ENCODE measurements around the gene BRCA1. TPM values are rescaled to one million over a fixed set of nuclear protein-coding genes. Genes with fewer than 3 reads are reported as not detected.

The BRCA1 gene
- total RNA-seq, 4 donors from 2014 or later, result 14.4 to 31.9 (median 25.4) TPM

DNA sequence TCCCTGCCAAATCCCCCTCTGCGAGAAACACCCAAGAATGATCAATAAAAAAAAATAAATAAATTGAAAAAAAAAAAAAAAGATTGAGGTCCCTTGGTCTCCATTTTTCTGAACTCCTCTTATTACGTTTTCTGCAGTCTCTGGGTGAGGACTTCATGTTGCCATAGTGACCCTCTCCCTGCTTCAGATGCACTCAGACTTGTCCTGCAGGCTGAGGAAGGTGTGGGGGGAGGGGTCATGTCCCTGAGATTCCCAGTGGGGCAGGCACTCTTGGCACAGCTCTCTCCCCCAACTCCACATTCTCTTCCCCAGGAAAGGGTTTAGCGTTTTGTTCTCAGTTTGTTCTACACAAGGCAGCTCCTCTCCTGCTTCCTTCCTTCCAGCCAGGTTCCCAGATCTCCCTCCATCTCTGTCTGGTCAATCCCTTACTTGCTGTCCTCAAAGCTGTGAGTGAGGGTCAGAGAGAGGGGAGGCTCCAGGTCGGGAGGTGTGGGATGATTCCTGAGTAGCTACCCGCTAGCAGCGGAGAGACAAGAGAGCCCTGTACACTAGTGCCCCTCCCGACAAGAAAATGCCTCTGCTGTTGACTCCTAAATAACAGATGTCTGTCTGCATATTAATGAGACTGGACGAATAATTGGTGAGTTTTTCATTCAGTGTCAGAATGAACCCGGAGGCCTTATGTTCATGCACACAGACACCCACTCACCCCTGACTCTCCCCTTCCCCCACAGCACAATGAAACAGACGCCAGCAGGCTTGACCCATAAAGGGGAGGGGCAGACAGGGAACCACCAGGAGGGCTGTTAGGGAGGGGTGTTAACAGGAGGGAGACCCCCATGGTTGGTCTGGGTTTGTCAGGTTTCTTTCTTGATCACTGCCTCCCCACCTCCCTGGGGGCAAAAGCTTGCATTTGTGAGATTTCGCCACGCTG is 90.9 kb downstream of the BRCA1 start:
- Histone ChIP-seq H3K36me3 (no peaks in the 10 kb centered on the region), H3K4me3 (replicated peaks in 1 of 3) (no peak overlapping the region), H3K27ac (no peak overlapping the region), H3K4me1 (no peaks in the 10 kb centered on the region), H3K9me3 (no peaks in the 10 kb centered on the region), H3K27me3 (no peaks in the 10 kb centered on the region)
- TF ChIP-seq, protein P1, sequence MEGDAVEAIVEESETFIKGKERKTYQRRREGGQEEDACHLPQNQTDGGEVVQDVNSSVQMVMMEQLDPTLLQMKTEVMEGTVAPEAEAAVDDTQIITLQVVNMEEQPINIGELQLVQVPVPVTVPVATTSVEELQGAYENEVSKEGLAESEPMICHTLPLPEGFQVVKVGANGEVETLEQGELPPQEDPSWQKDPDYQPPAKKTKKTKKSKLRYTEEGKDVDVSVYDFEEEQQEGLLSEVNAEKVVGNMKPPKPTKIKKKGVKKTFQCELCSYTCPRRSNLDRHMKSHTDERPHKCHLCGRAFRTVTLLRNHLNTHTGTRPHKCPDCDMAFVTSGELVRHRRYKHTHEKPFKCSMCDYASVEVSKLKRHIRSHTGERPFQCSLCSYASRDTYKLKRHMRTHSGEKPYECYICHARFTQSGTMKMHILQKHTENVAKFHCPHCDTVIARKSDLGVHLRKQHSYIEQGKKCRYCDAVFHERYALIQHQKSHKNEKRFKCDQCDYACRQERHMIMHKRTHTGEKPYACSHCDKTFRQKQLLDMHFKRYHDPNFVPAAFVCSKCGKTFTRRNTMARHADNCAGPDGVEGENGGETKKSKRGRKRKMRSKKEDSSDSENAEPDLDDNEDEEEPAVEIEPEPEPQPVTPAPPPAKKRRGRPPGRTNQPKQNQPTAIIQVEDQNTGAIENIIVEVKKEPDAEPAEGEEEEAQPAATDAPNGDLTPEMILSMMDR (IDR thresholded peaks at IDR 0.05), result no peak
- TF ChIP-seq POLR2A (IDR thresholded peaks at IDR 0.05), result no peak
- WGBS, 2 donors, result 38 to 45% methylated on average over 12 of the region's 12 CpGs
- DNase-seq, result peak; percentile 77 to 79
- intact Hi-C loops (cut with DNase I), result no loop called here

DNA sequence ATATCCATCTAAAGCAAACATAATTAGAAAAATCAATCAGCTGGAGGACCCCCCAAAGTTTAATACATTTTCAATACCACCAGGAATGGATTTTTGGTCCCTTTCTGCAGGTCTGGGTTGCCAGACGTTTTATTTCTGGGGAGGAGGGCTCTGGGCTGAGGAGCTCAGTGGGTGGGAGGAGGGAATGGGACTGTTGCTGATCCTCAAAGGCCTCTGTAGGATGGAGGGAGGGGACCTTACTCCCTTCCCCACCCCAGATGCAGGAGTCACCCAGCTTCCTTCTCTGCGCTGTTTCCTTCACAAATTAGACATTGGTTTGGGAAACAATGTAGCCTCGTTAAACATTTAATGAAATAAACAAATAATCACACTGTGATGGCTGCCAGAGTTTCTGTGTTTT is 93.5 kb downstream of the BRCA1 start:
- no peaks in the 10 kb centered on the region for H3K4me1 ChIP-seq
- H3K27me3 ChIP-seq, result no peaks in the 10 kb centered on the region
- no peaks in the 10 kb centered on the region for H3K9me3 ChIP-seq
- no peaks in the 10 kb centered on the region for H3K36me3 ChIP-seq
- H3K4me3 ChIP-seq (replicated peaks in 1 of 3), result no peak overlapping the region
- DNase-seq, result no peak
- 92% methylated on average over 3 of the region's 3 CpGs for WGBS, 2 donors
- no peak overlapping the region for H3K27ac ChIP-seq
- TF ChIP-seq POLR2A (IDR thresholded peaks at IDR 0.05), result no peak
- TF ChIP-seq, protein P1 (IDR thresholded peaks at IDR 0.05), result no peak
- intact Hi-C loops (cut with DNase I), result no loop called here

DNA sequence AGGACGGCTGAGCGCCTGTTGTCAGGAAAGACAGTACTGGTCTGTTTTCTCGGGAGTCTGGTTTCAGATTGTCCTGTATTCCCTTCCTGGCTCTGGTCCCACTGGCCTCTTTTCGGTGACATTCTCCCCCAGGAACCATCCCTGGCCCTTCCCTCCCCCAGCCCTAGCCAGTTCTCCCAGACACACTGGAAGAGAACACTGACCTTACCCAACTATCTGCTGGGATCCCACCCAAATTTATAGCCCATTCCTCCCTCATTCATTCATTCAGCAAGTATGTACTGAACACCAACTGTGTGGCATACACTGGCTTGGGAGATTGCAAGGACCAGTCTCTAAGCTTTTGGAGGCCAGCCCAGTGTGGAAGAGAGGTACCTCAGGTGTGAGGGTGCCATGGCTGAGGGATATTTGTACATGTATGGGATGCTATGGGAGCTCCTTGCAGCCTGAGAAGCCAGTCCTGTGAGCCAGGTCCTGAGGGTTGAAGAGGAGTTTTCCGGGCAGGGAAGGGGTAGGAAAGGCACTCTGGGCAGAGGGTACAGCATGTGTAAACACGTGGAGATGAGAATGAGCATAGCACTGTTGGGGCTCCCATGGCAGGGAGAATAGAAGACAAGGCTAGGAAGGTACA is 94.9 kb downstream of the BRCA1 start:
- intact Hi-C loops (cut with DNase I), result no loop called here
- Histone ChIP-seq H3K27me3 (no peaks in the 10 kb centered on the region), H3K36me3 (no peaks in the 10 kb centered on the region), H3K9me3 (no peaks in the 10 kb centered on the region), H3K4me3 (replicated peaks in 1 of 3) (no peak overlapping the region), H3K27ac (no peak overlapping the region), H3K4me1 (peaks cover 2 to 7% of the 10 kb centered on the region in 2 donors)
- WGBS, 2 donors, result 73 to 81% methylated on average over 6 of the region's 6 CpGs
- TF ChIP-seq, protein P1 (IDR thresholded peaks at IDR 0.05), result no peak
- no peak for TF ChIP-seq POLR2A (IDR thresholded peaks at IDR 0.05)
- DNase-seq, result no peak

DNA sequence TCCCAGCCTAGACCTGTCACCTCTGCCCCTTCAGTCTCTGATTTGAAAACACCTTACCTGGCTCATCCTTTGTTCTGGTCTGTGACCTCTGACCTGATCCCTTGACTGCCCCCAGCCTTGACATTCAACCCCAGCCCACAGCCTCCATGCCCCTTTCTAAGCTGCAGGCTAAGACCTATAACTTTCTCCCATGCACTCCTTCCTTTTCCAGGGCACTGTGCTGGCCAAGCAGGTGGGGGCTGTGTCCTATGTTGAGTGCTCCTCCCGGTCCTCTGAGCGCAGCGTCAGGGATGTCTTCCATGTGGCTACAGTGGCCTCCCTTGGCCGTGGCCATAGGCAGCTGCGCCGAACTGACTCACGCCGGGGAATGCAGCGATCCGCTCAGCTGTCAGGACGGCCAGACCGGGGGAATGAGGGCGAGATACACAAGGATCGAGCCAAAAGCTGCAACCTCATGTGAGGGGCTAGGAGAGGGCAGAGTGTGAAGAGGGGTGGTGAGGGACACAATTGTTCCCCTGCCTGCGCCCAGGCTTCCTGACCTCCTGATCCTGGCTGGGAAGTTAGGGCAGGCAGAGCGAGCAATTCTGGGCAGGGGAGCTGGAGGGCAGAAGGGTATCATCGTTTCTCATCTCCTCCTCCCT is 96.8 kb downstream of the BRCA1 start:
- no peak overlapping the region for H3K4me3 ChIP-seq (replicated peaks in 1 of 3)
- H3K9me3 ChIP-seq, result no peaks in the 10 kb centered on the region
- H3K36me3 ChIP-seq, result no peaks in the 10 kb centered on the region
- H3K27ac ChIP-seq, result no peak overlapping the region
- peaks cover 6 to 15% of the 10 kb centered on the region in 2 donors for H3K4me1 ChIP-seq
- TF ChIP-seq POLR2A (IDR thresholded peaks at IDR 0.05), result no peak
- TF ChIP-seq, protein P1 (IDR thresholded peaks at IDR 0.05), result no peak
- DNase-seq, result no peak
- H3K27me3 ChIP-seq, result no peaks in the 10 kb centered on the region
- 90 to 91% methylated on average over 17 of the region's 17 CpGs for WGBS, 2 donors
- intact Hi-C loops (cut with DNase I), result loop anchor here (5.0 kb wide), 1 partner anchor 139 kb away; no protein-coding TSS in a partner anchor

Measured in thyroid gland (tissue), 4 donors.